Measurements from ENCODE around the gene EPS8L2.
A peak's percentile ranks its signal among the peaks of the same experiment; 100 is the strongest.

EPS8L2 gene

GRCh38 chr11:762421-763072 lies 56.5 kb downstream of the EPS8L2 start:
- DNase-seq (ENCODE audit: low spot score) = no peak

DNA sequence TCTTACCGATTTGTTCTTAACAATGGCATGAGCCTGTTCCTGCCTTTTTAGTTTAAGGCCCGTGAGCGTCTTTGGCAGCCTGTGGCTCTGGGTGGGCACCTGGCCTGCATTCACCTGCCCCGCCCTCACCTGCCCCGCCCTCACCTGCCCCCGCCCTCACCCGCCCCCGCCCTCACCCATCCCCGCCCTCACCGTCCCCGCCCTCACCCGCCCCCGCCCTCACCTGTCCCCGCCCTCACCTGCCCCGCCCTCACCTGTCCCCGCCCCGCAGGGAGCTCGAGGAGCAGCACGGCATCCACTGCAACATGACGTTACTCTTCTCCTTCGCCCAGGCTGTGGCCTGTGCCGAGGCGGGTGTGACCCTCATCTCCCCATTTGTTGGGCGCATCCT lies 57.0 kb downstream of the EPS8L2 start:
- DNase-seq (ENCODE audit: low spot score) = no peak

DNA sequence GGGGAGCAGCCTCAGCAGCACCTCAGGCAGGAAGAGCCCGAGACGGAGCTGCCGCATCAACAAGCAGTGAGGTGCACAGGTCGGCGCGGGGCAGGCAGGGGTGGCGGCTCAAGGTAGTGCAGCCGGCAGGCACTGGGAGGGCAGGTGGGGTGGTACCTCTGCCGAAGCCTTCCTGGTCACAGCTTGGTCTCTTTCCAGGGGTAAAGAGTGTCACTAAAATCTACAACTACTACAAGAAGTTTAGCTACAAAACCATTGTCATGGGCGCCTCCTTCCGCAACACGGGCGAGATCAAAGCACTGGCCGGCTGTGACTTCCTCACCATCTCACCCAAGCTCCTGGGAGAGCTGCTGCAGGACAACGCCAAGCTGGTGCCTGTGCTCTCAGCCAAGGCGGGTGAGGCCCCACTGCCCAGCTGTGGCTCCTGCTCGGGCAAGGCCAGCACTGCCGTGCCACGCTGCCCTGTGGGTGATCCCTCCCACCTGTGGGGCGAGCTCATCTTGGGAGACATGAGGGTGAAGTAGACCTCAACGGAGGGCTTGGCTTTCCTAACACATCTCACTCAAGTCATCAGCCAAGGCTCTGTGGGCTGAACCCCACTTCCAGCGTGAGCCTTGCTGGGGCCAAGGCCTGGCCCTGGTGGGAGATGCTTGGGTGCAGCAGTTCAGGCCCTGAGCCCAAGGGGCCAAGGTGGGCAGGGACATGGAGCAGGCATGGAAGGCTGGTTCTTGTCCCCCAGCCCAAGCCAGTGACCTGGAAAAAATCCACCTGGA lies 57.7 kb downstream of the EPS8L2 start:
- DNase-seq (ENCODE audit: low spot score) = no peak

DNA sequence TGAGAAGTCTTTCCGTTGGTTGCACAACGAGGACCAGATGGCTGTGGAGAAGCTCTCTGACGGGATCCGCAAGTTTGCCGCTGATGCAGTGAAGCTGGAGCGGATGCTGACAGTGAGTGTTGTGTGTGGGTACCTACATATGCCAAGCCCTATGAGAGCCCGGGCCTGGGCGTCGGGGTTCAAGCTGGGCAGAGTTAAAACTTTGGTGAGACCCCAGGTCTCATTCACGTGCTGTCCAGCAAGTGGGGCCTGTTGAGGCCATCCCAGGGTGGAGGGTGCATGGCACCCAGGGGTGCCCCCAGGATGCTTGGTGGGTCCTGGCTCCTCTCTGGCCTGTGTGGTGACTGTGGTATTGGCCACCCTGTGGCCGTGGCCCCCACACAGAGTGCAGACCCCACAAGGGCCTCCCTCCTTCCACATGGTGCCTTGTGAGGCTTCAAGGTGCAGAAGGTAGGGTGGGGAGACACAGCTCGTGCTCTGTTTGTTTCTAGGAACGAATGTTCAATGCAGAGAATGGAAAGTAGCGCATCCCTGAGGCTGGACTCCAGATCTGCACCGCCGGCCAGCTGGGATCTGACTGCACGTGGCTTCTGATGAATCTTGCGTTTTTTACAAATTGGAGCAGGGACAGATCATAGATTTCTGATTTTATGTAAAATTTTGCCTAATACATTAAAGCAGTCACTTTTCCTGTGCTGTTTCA lies 58.4 kb downstream of the EPS8L2 start:
- no peak for DNase-seq (ENCODE audit: low spot score)

- peak; percentile 72 for DNase-seq (ENCODE audit: low spot score)
These were observed 59.2 kb downstream of the EPS8L2 start for GRCh38 chr11:765025-765801.

DNA sequence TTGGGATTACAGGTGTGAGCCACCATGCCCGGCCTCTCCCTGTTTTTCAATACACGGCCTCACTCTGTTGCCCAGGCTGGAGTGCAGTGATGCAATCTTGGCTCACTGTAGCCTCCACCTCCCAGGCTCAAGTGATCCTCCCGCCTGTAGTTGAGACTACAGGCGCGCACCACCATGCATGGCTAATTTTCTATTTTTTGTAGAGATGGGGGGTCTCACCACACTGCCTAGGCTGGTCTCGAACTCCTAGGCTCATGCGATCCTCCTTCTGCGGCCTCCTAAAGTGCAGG lies 59.7 kb downstream of the EPS8L2 start:
- DNase-seq (ENCODE audit: low spot score) = no peak

- DNase-seq (ENCODE audit: low spot score) = no peak
These were observed 60.3 kb downstream of the EPS8L2 start for GRCh38 chr11:766106-766935.

- no peak for DNase-seq (ENCODE audit: low spot score)
These were observed 60.8 kb downstream of the EPS8L2 start for GRCh38 chr11:766936-767210.

GRCh38 chr11:767238-767637 lies 61.2 kb downstream of the EPS8L2 start:
- no peak for DNase-seq (ENCODE audit: low spot score)

DNA sequence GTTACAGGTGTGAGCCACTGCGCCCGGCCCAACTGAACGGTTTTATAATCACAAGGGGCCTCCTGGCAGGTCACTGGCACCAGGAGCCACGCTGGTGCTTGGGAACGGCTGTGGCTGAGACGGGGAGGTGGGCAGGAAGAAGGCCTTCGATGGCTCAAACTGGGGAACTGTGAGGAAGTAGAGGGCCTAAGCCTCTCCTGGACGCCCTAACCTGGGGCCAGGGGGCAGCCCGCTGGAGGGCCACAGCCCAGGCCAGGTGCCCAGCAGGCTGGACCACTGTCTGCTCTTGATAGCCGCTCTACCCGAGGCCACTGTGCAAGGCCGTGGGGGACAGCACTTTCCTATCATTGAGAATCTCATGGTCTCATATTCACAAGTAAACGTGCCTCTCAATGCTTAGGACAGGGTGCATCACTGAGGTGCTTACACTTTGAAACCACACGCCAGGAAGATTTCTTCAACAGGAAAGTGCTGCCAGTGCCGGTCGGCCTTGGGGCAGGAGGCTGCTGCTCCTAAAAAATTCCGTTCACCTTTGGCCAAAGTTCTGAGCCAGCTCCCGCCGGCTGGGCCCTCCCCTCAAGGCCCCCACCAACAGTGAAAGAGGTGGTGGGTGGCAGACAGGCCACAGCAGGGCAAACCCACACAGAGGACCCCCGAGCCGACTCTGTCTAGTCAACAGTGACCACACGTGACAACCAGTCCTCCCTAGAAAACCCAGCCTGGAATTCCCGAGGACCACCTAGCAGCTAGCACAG lies 64.0 kb downstream of the EPS8L2 start:
- DNase-seq (ENCODE audit: low spot score) = no peak

DNA sequence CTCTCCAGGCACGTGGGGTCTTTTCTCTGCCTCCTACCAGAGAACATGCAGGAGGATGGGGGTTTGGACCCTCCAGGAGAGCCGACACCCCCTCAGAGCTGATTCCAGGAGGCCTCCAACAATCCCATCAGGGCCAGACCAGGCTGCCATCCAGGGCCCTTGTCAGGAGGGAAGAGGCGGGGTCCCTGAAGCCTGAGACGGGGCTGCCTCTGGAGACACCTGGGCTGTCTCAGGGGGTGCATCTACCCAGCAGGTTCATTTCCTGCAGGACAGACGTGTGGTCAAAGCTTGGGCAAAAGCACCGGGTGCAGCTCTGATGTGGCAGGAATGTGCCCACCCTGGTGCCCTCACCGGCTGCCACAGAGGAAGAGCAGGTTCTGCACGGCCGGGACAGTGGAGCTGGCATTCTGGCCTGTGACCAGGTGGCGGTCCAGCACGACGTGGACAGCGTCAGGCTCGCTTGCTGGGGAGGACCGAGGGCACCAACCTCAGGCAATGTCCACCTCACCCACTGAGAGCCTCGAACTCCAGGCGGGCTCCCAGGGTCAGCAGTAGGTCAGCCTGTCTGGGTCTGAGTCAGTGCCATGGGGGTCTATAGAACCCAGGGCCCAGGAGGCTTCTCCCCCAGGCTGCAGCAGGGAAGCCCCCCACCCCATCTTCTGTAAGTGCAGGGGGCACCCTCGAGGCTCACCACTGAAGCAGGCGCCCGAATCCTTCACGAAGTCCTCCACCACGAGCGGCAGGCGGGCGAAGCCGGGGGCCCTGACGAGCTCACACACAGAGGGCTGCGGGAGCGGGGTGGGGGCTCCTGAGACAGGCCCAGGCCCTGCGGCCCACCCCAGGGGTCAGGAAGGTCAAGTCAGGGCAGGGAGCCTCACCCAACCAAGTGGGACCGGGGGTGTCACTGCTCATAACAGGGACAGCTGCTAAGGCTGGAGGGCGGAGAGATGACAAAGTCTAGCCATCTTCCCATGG lies 64.9 kb downstream of the EPS8L2 start:
- DNase-seq (ENCODE audit: low spot score) = no peak

DNA sequence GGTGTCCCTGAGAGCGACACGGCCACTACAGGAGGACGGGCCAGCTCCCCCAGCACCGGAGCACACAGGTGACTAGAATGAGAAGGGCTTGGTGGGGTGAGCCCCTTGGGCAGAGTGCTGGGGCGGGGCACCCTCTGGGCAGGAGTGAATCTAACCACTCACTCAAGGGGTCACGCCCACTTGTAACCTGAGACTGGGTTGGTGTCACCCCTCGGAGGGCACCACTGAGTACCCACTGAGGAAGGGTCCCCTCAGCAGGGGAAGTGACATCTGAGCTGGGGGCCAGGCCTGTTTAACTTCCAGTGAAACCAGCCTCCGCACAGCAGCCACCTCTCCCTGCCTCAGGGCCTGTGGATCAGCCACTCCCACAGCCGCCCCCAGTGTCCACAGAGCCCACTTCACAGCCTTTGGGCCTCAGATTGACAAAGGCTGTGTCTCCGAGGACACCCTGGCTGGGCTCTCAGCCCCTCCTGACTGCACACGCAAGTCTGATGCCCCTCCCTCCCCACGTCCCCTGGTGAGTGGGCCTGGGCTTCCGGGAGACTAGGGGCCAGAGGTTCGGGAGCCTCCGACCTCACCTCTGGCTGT lies 65.7 kb downstream of the EPS8L2 start:
- DNase-seq (ENCODE audit: low spot score) = no peak

GRCh38 chr11:772429-773390 lies 66.7 kb downstream of the EPS8L2 start:
- DNase-seq (ENCODE audit: low spot score) = no peak

DNA sequence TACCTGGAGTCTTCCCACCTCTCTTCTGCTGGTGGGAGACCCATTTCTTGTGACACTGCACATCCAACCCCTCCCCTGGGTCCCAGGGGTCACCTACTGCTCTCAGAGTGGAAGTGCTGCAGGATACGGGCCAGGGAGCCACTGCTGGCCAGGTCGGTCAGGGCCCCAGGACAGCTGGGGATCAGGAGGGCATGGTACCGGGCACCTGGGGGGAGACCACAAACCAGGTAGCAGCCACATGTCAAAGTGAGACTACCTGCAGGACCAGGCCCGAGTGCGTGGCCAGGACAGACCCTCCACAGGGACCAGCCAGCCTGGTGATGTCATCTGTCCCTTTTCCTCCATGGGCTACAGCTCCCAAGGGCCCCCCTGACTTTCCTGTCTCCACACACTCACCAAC lies 67.4 kb downstream of the EPS8L2 start:
- no peak for DNase-seq (ENCODE audit: low spot score)

GRCh38 chr11:773830-774229 lies 67.8 kb downstream of the EPS8L2 start:
- no peak for DNase-seq (ENCODE audit: low spot score)

GRCh38 chr11:774873-775592 lies 69.0 kb downstream of the EPS8L2 start:
- DNase-seq (ENCODE audit: low spot score) = peak; percentile 50

- DNase-seq (ENCODE audit: low spot score) = no peak
These were observed 70.2 kb downstream of the EPS8L2 start for GRCh38 chr11:776263-776560.
